ENCODE results near the gene KPNA4.

The KPNA4 gene

GRCh38 chr3:160449636-160450598 lies 115.5 kb downstream of the KPNA4 start, which contains the start of gene TRIM59:
Gene TRIM59, minus strand, starts transcription at chr3:160449786. Its CDS starts 10,603 bp downstream, at chr3:160439183.
- H3K4me1 Mint-ChIP-seq (ENCODE audit: low read depth), result peaks cover 20% of the 10 kb centered on the region
- H3K4me3 Mint-ChIP-seq, result peak within 1 kb of the TSS; percentile 90
- H3K36me3 Mint-ChIP-seq (ENCODE audit: low read depth), result peaks cover 6% of the 10 kb centered on the region
- H3K9me3 Mint-ChIP-seq, result no peaks in the 10 kb centered on the region
- peak within 1 kb of the TSS; percentile 88 for H3K27ac Mint-ChIP-seq
- peaks cover 6% of the 10 kb centered on the region for H3K27me3 Mint-ChIP-seq
- intact Hi-C loops (cut with micrococcal nuclease), result loop anchor here (5.0 kb wide), 3 partner anchors 37 to 112 kb away; no protein-coding TSS in a partner anchor

- intact Hi-C loops (cut with micrococcal nuclease), result loop anchor here (5.0 kb wide), 2 partner anchors 47 to 113 kb away; no protein-coding TSS in a partner anchor
- H3K4me3 Mint-ChIP-seq, result peak overlapping the region; percentile 90
- H3K4me1 Mint-ChIP-seq (ENCODE audit: low read depth), result peaks cover 20% of the 10 kb centered on the region
- no peaks in the 10 kb centered on the region for H3K9me3 Mint-ChIP-seq
- peak overlapping the region; percentile 88 for H3K27ac Mint-ChIP-seq
- H3K36me3 Mint-ChIP-seq (ENCODE audit: low read depth), result peaks cover 6% of the 10 kb centered on the region
- H3K27me3 Mint-ChIP-seq, result peaks cover 6% of the 10 kb centered on the region
These were observed 116.3 kb downstream of the KPNA4 start for GRCh38 chr3:160448845-160449635.

- intact Hi-C loops (cut with micrococcal nuclease), result loop anchor here (5.0 kb wide), 2 partner anchors 45 to 115 kb away; no protein-coding TSS in a partner anchor
- Mint-ChIP-seq H3K27me3 (peaks cover 6% of the 10 kb centered on the region), H3K4me1 (ENCODE audit: low read depth) (peaks cover 20% of the 10 kb centered on the region), H3K4me3 (no peak overlapping the region), H3K27ac (no peak overlapping the region), H3K9me3 (no peaks in the 10 kb centered on the region), H3K36me3 (ENCODE audit: low read depth) (peaks cover 6% of the 10 kb centered on the region)
These were observed 117.8 kb downstream of the KPNA4 start for GRCh38 chr3:160447544-160447943.

- H3K27ac Mint-ChIP-seq, result no peak overlapping the region
- peaks cover 6% of the 10 kb centered on the region for H3K27me3 Mint-ChIP-seq
- peaks cover 6% of the 10 kb centered on the region for H3K36me3 Mint-ChIP-seq (ENCODE audit: low read depth)
- peaks cover 20% of the 10 kb centered on the region for H3K4me1 Mint-ChIP-seq (ENCODE audit: low read depth)
- no peaks in the 10 kb centered on the region for H3K9me3 Mint-ChIP-seq
- H3K4me3 Mint-ChIP-seq, result no peak overlapping the region
- intact Hi-C loops (cut with micrococcal nuclease), result loop anchor here (5.0 kb wide), 2 partner anchors 44 to 116 kb away; no protein-coding TSS in a partner anchor
These were observed 118.8 kb downstream of the KPNA4 start for GRCh38 chr3:160446522-160447056.

GRCh38 chr3:160445854-160446253 lies 119.5 kb downstream of the KPNA4 start:
- Mint-ChIP-seq H3K4me1 (ENCODE audit: low read depth) (peaks cover 20% of the 10 kb centered on the region), H3K4me3 (no peak overlapping the region), H3K36me3 (ENCODE audit: low read depth) (peaks cover 6% of the 10 kb centered on the region), H3K27me3 (peaks cover 6% of the 10 kb centered on the region), H3K27ac (no peak overlapping the region), H3K9me3 (no peaks in the 10 kb centered on the region)
- intact Hi-C loops (cut with micrococcal nuclease), result loop anchor here (5.0 kb wide), 2 partner anchors 44 to 116 kb away; no protein-coding TSS in a partner anchor

All from dendritic cell treated with granulocyte-macrophage colony-stimulating factor and Interleukin-4, amounts not matched to agents 40 ng/mL and 50 ng/mL, for 4 days (primary cell).